HepG2 (cell line): ENCODE data around the gene HELB. TPM values are rescaled to one million over a fixed set of nuclear protein-coding genes. Genes with fewer than 3 reads are reported as not detected.

Experiments
- ATAC-seq: fragments of 200-7000 bp; cut with Tn5 transposase; 3 replicates; pipeline ENCODE4 v1.9.1; 2020; ENCODE audit warnings: mild to moderate bottlenecking, moderate library complexity
- BruUV-seq: library from RNA; stranded (reverse); fragments of 400-500 nt; replicated peaks from 2 replicates; lab custom pipeline; 2021; lab: Mats Ljungman, UMichigan
- CTCF ChIA-PET: fragments of 300-600 bp; formaldehyde crosslinking; extraction: SDS; loops from one replicate; lab custom pipeline; 2021; ENCODE audit warnings: low total read pairs, inconsistent platforms, low intra/inter-chr PET ratio; lab: Yijun Ruan, JAX
- POLR2A ChIA-PET: fragments of 350-600 bp; sonication (Branson Sonifier 250); formaldehyde crosslinking; loops from one replicate; lab custom pipeline; 2020; ENCODE audit warnings: antibody characterized with exemption, inconsistent platforms; lab: Yijun Ruan, JAX
- DNase-seq: peaks from one replicate; pipeline ENCODE4 v3.0.0-alpha.2; 2015; ENCODE audit warnings: low spot score
- FAIRE-seq: peaks from 3 replicates; lab custom pipeline; 2011; peaks lifted over from hg19 to GRCh38; lab: Jason Lieb, UNC
- H2AFZ ChIP-seq: one replicate; pipeline ENCODE4 v1.6.1; 2011; ENCODE audit warnings: low read length, inconsistent platforms
- H3K27ac ChIP-seq: fragments of 300-600 bp; 3 replicates; pipeline ENCODE4 v1.8.0; 2011; ENCODE audit warnings: mixed run types, mild to moderate bottlenecking, mixed read lengths, low read length, inconsistent platforms; ENCODE audit not compliant: insufficient read depth; ENCODE audit errors: extremely low read length
- H3K27me3 ChIP-seq, 2 experiments: fragments of 200-600 bp in 1 of 2; 2 replicates in 1 of 2; 3 replicates in 1 of 2; pipeline versions ENCODE4 v1.6.0 to v1.8.0; 2011; ENCODE audit warnings: low read length in 2 of 2, mild to moderate bottlenecking in 2 of 2, moderate library complexity in 2 of 2, inconsistent platforms in 1 of 2; ENCODE audit not compliant: insufficient read depth in 2 of 2, control insufficient read depth in 1 of 2
- H3K36me3 ChIP-seq, 2 experiments: fragments of 200-600 bp in 1 of 2; replicated peaks in 1 of 2; 2 replicates in 1 of 2; 3 replicates in 1 of 2; pipeline versions ENCODE4 v1.5.1 to v1.8.0; 2011; ENCODE audit warnings: low read length in 2 of 2, inconsistent platforms in 1 of 2; ENCODE audit not compliant: insufficient read depth in 2 of 2, control insufficient read depth in 1 of 2
- H3K4me1 ChIP-seq: 2 replicates; pipeline ENCODE4 v1.5.1; 2012; ENCODE audit warnings: low read length, inconsistent platforms; ENCODE audit not compliant: insufficient read depth
- H3K4me2 ChIP-seq: 2 replicates; pipeline ENCODE4 v1.6.0; 2011; ENCODE audit warnings: low read depth, low read length, inconsistent platforms
- H3K4me3 ChIP-seq, 3 experiments: fragments of 200-600 bp in 1 of 3; sonication (generic), shearing (Covaris generic) in 1 of 3; replicated peaks in 1 of 3; 2 replicates each; pipeline ENCODE4 v1.5.1; 2011 to 2016; ENCODE audit warnings: low read length in 3 of 3, inconsistent platforms in 2 of 3, low read depth in 2 of 3, mild to moderate bottlenecking in 2 of 3, control low read depth in 1 of 3, mixed read lengths in 1 of 3; ENCODE audit not compliant: insufficient read depth in 1 of 3
- H3K79me2 ChIP-seq: one replicate; pipeline ENCODE4 v1.6.1; 2011; ENCODE audit warnings: low read length, inconsistent platforms; ENCODE audit not compliant: insufficient read depth
- H3K9ac ChIP-seq: 2 replicates; pipeline ENCODE4 v1.6.0; 2011; ENCODE audit warnings: mild to moderate bottlenecking, low read depth, low read length, inconsistent platforms; ENCODE audit not compliant: insufficient read depth
- H3K9me3 ChIP-seq: 2 replicates; pipeline ENCODE4 v1.5.1; 2012; ENCODE audit warnings: mild to moderate bottlenecking, low read length
- H4K20me1 ChIP-seq: 2 replicates; pipeline ENCODE4 v1.6.0; 2011; ENCODE audit warnings: inconsistent platforms, mild to moderate bottlenecking, low read length, moderate library complexity; ENCODE audit not compliant: insufficient read depth
- CREBL2 ChIP-seq: sonication (generic); formaldehyde crosslinking; IDR thresholded peaks from 2 replicates; pipeline ENCODE4 v1.8.1; 2023; ENCODE audit warnings: missing genetic modification reagents, mild to moderate bottlenecking, borderline replicate concordance
- HNRNPL ChIP-seq: fragments of 200-400 bp; formaldehyde crosslinking; IDR thresholded peaks from 2 replicates; pipeline ENCODE4 v1.6.1; 2017; ENCODE audit warnings: mild to moderate bottlenecking, low read depth, low read length
- MXD1 ChIP-seq: sonication (generic); formaldehyde crosslinking; IDR thresholded peaks from 2 replicates; pipeline ENCODE4 v1.4.0; 2020; ENCODE audit warnings: mild to moderate bottlenecking, missing genetic modification reagents
- SP2 ChIP-seq: sonication (generic); formaldehyde crosslinking; IDR thresholded peaks from 2 replicates; pipeline ENCODE4 v1.5.1; 2020; ENCODE audit warnings: mild to moderate bottlenecking, missing genetic modification reagents
- THRA ChIP-seq: sonication (generic); formaldehyde crosslinking; IDR thresholded peaks from 2 replicates; pipeline ENCODE4 v1.4.0; 2020; ENCODE audit warnings: missing genetic modification reagents, borderline replicate concordance
- ZNF18 ChIP-seq: sonication (generic); formaldehyde crosslinking; IDR thresholded peaks from 2 replicates; pipeline ENCODE4 v1.8.0; 2022; ENCODE audit warnings: mild to moderate bottlenecking, missing genetic modification reagents; ENCODE audit not compliant: insufficient replicate concordance
- ZNF234 ChIP-seq: sonication (generic); formaldehyde crosslinking; conservative IDR thresholded peaks from 2 replicates; pipeline ENCODE4 v1.5.1; 2020; ENCODE audit warnings: mild to moderate bottlenecking, missing genetic modification reagents
- ZNF549 ChIP-seq: sonication (generic); formaldehyde crosslinking; IDR thresholded peaks from 2 replicates; pipeline ENCODE4 v1.5.0; 2020; ENCODE audit warnings: missing genetic modification reagents
- ZNF615 ChIP-seq: sonication (generic); formaldehyde crosslinking; IDR thresholded peaks from 2 replicates; pipeline ENCODE4 v1.5.0; 2020; ENCODE audit warnings: mild to moderate bottlenecking, missing genetic modification reagents, borderline replicate concordance
- ZNF646 ChIP-seq: sonication (generic); formaldehyde crosslinking; IDR thresholded peaks from 2 replicates; pipeline ENCODE4 v1.9.0; 2021; ENCODE audit warnings: mild to moderate bottlenecking, missing genetic modification reagents
- ZNF660 ChIP-seq: sonication (generic); formaldehyde crosslinking; IDR thresholded peaks from 2 replicates; pipeline ENCODE4 v1.5.1; 2020; ENCODE audit warnings: mild to moderate bottlenecking, low read depth, missing genetic modification reagents, borderline replicate concordance
- ZNF816 ChIP-seq: sonication (generic); formaldehyde crosslinking; IDR thresholded peaks from 2 replicates; pipeline ENCODE4 v1.8.0; 2022; ENCODE audit warnings: missing genetic modification reagents, mild to moderate bottlenecking, borderline replicate concordance
- WGBS: methylation state at CpG from one replicate; pipeline ENCODE4 v1.1.6; 2017; ENCODE audit warnings: low lambda C conversion rate; 5-methylcytosine and 5-hydroxymethylcytosine counted together
- in situ Hi-C: cut with HindIII; loops from 2 replicates; pipeline ENCODE4 v1.10.0; 2017; ENCODE audit warnings: low pct_unique_long_range_greater_than_20kb; ENCODE audit not compliant: extremely low pct_ligation_motif_present
- intact Hi-C: fragments of 100-400 bp; cut with micrococcal nuclease; formaldehyde crosslinking; loops from one replicate; pipeline ENCODE4 v1.10.0; 2022; ENCODE audit not compliant: unreplicated experiment
- polyA plus RNA-seq, 8 experiments: library from polyadenylated mRNA; depleted of rRNA in 3 of 8; stranded (reverse) in 7 of 8; unstranded in 1 of 8; fragments of >200 nt; fragmentation: Illumina TruSeq in 4 of 8; extraction: Trizol in 4 of 8; gene quantifications; 2 replicates each; pipeline versions ENCODE4 v1.2.1 to v1.2.3, GENCODE V29; 2011 to 2016; ENCODE audit warnings: low read depth in 4 of 8, missing spikeins in 1 of 8, mixed read lengths in 1 of 8; ENCODE audit not compliant: insufficient read depth in 1 of 8
- total RNA-seq, 5 experiments: library from RNA; depleted of rRNA; stranded (reverse); fragments of >200 nt; fragmentation: Illumina TruSeq; extraction: Trizol; gene quantifications; 2 replicates each; pipeline ENCODE4 v1.2.3, GENCODE V29; 2016; ENCODE audit warnings: low read depth in 1 of 5

The HELB gene
- total and polyA plus RNA-seq, 2 of the 13 experiments (the other 11 are each of a cell fraction or from before 2014, with no cell fraction given) = 1.7 to 3.7 TPM

- TF ChIP-seq ZNF18 (CRISPR knock-in tag) = no peak
- TF ChIP-seq ZNF816 (CRISPR knock-in tag) = no peak
These were observed 33.7 kb upstream of the HELB start (continued) for GRCh38 chr12:66268562-66268961.

GRCh38 chr12:66269142-66269541, 33.2 kb upstream of the HELB start:
- Histone ChIP-seq H3K4me1 (no peaks in the 10 kb centered on the region), H4K20me1 (no peaks in the 10 kb centered on the region), H3K4me3 (no peak overlapping the region), H3K27me3 (peaks cover 0 to 7% of the 10 kb centered on the region in 2 experiments; a peak in 2 of 5 replicates), H3K9ac (no peak overlapping the region), H3K79me2 (no peaks in the 10 kb centered on the region), H3K27ac (no peak overlapping the region), H3K36me3 (no peaks in the 10 kb centered on the region), H3K4me2 (no peak overlapping the region), H2AFZ (no peak overlapping the region), H3K9me3 (no peaks in the 10 kb centered on the region)
- intact Hi-C loops (loop anchor here (2.0 kb wide), 1 partner anchor 140 kb away; no protein-coding TSS in a partner anchor), in situ Hi-C loops (loop anchor here (5.0 kb wide), 1 partner anchor 138 kb away; no protein-coding TSS in a partner anchor)
- CTCF ChIA-PET = interaction anchor here (1.3 to 1.6 kb wide), 2 partner anchors 140 kb away, joined by 3 to 6 read pairs; no protein-coding TSS in a partner anchor
- FAIRE-seq = no peak
- POLR2A ChIA-PET = interaction anchor here (0.9 kb wide), 1 partner anchor 33 kb away, joined by 3 read pairs; the partner anchor contains the start of gene HELB
- DNase-seq = no peak
- no peak for ATAC-seq
- WGBS = 22% methylated on average over 6 of the region's 6 CpGs
- BruUV-seq = no TSS peak
- TF ChIP-seq ZNF646 (CRISPR knock-in tag) = no peak
- no peak for TF ChIP-seq MXD1
- no peak for TF ChIP-seq ZNF660 (CRISPR knock-in tag)
- TF ChIP-seq SP2 (CRISPR knock-in tag) = no peak
- no peak for TF ChIP-seq HNRNPL
- no peak for TF ChIP-seq ZNF549 (CRISPR knock-in tag)
- no peak for TF ChIP-seq THRA (CRISPR knock-in tag)
- TF ChIP-seq CREBL2 (CRISPR knock-in tag) = no peak
- TF ChIP-seq ZNF615 (CRISPR knock-in tag) = no peak
- no peak for TF ChIP-seq ZNF234
